ENCODE measurements around the gene GNA12.

DNA sequence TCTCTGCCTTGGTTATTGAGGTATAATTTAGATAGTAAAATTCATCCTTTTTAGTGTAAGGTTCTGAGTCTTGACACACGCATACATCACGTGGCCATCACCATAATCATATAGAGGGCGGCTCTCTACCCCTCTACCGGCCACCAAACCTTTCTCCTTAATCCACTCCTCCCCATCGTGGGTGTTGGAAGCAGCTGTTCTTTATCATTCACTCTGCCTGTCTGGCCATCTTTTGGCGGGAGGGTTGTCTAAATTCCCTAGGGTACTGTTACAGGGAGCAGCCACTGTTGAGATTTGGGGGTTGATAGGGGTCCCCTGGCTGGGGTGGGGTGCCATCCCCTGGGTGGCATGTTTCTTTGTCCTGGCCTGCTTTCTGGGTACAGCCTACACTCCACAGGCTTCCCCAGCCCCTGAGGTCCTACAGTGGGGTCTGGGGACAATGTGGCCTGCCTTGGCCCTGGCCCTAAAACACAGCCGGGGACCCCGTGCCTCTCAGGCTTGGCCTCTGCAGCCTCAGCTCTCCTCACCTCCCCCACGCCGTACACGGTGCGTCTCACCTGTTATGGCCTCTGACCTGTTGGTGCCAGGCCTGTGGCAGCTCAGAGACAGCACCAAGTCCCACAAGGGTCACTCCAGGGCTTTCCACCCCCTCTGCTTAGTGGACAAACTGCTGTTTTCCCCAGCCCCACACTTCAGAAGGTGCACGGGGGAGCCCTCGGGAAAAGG, 138.6 kb downstream of the GNA12 start:
- TF ChIP-seq, protein P1, sequence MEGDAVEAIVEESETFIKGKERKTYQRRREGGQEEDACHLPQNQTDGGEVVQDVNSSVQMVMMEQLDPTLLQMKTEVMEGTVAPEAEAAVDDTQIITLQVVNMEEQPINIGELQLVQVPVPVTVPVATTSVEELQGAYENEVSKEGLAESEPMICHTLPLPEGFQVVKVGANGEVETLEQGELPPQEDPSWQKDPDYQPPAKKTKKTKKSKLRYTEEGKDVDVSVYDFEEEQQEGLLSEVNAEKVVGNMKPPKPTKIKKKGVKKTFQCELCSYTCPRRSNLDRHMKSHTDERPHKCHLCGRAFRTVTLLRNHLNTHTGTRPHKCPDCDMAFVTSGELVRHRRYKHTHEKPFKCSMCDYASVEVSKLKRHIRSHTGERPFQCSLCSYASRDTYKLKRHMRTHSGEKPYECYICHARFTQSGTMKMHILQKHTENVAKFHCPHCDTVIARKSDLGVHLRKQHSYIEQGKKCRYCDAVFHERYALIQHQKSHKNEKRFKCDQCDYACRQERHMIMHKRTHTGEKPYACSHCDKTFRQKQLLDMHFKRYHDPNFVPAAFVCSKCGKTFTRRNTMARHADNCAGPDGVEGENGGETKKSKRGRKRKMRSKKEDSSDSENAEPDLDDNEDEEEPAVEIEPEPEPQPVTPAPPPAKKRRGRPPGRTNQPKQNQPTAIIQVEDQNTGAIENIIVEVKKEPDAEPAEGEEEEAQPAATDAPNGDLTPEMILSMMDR (IDR thresholded peaks at IDR 0.05 in 8 of 11, conservative IDR thresholded peaks at IDR 0.05 in 3 of 11) = no peak
- TF ChIP-seq POLR2A (IDR thresholded peaks at IDR 0.05) = no peak
- no peak for TF ChIP-seq POLR2AphosphoS5 (IDR thresholded peaks at IDR 0.05)

Measured in spleen (tissue), 7 donors.